ES-I3 (cell line): ENCODE measurements around the gene ART4.

Source experiments
- H3K36me3 ChIP-seq: 2 replicates; pipeline ENCODE4 v1.6.1; 2013; ENCODE audit warnings: mild to moderate bottlenecking, low read length, control low read depth, moderate library complexity; ENCODE audit not compliant: insufficient read depth
- H3K4me1 ChIP-seq: 2 replicates; pipeline ENCODE4 v1.6.1; 2013; ENCODE audit warnings: mild to moderate bottlenecking, control low read depth, low read length; ENCODE audit not compliant: insufficient read depth
- H3K9ac ChIP-seq: 2 replicates; pipeline ENCODE4 v1.6.1; 2013; ENCODE audit warnings: low read depth, mild to moderate bottlenecking, low read length, moderate library complexity
- H3K9me3 ChIP-seq: 2 replicates; pipeline ENCODE4 v1.6.1; 2013; ENCODE audit warnings: mild to moderate bottlenecking, low read length, moderate library complexity; ENCODE audit not compliant: control insufficient read depth, insufficient read depth

ART4 gene

GRCh38 chr12:14776236-14776961, 66.9 kb downstream of the ART4 start:
- no peaks in the 10 kb centered on the region for H3K9me3 ChIP-seq
- H3K36me3 ChIP-seq = no peaks in the 10 kb centered on the region
- H3K9ac ChIP-seq = peak overlapping the region; percentile 75; the same call in 1 of the 2 replicates
- peaks cover 9% of the 10 kb centered on the region for H3K4me1 ChIP-seq

GRCh38 chr12:14775636-14775980, 67.7 kb downstream of the ART4 start:
- Histone ChIP-seq H3K9me3 (no peaks in the 10 kb centered on the region), H3K4me1 (peaks cover 9% of the 10 kb centered on the region), H3K36me3 (no peaks in the 10 kb centered on the region), H3K9ac (peak overlapping the region; percentile 75)
